GM12878 (cell line): ENCODE measurements around the gene PDK1. TPM values are rescaled to one million over a fixed set of nuclear protein-coding genes. Genes with fewer than 3 reads are reported as not detected.

Source experiments
- ATAC-seq: fragments of 200-7000 bp; cut with Tn5 transposase; 3 replicates; pipeline ENCODE4 v1.9.1; 2020; ENCODE audit warnings: mild to moderate bottlenecking, moderate library complexity
- BruUV-seq: library from RNA; stranded (reverse); fragments of 400-500 nt; replicated peaks from 2 replicates; lab custom pipeline; 2021; lab: Mats Ljungman, UMichigan
- CTCF ChIA-PET: fragments of 300-600 bp; sonication (Branson Sonifier 250); formaldehyde crosslinking; extraction: SDS; loops from one replicate; lab custom pipeline; 2021; ENCODE audit warnings: inconsistent platforms; lab: Yijun Ruan, JAX
- POLR2A ChIA-PET: fragments of 350-600 bp; formaldehyde crosslinking; extraction: SDS; loops from one replicate; lab custom pipeline; 2021; ENCODE audit warnings: inconsistent platforms; lab: Charles Lee
- RAD21 ChIA-PET: fragments of 300-600 bp; sonication (Branson Sonifier 250); formaldehyde crosslinking; loops from one replicate; lab custom pipeline; 2023; ENCODE audit warnings: antibody characterized with exemption; ENCODE audit not compliant: unreplicated experiment; lab: Charles Lee
- SMC1A ChIA-PET: fragments of 300-600 bp; sonication (Branson Sonifier 250); formaldehyde crosslinking; loops from one replicate; lab custom pipeline; 2023; ENCODE audit not compliant: unreplicated experiment, uncharacterized antibody; lab: Charles Lee
- DNase-seq: peaks from one replicate; pipeline ENCODE4 v3.0.0-alpha.2; 2011; ENCODE audit warnings: low read depth, low spot score
- FAIRE-seq: peaks from 3 replicates; lab custom pipeline; 2011; peaks lifted over from hg19 to GRCh38; lab: Jason Lieb, UNC
- H2AFZ ChIP-seq: 2 replicates; pipeline ENCODE4 v1.6.0; 2011; ENCODE audit warnings: low read depth, low read length, control low read depth; ENCODE audit not compliant: control insufficient read depth
- H3K27ac ChIP-seq: 2 replicates; pipeline ENCODE4 v1.5.1; 2011; ENCODE audit warnings: control low read depth; ENCODE audit not compliant: control insufficient read depth, insufficient read depth
- H3K27me3 ChIP-seq, 2 experiments: replicated peaks in 1 of 2; 2 replicates each; pipeline versions ENCODE4 v1.6.0 to v1.6.1; 2011; ENCODE audit warnings: low read length in 1 of 2; ENCODE audit not compliant: control insufficient read depth in 2 of 2, insufficient read depth in 2 of 2
- H3K36me3 ChIP-seq, 2 experiments: 2 replicates each; pipeline ENCODE4 v1.5.1; 2011; ENCODE audit warnings: low read length in 1 of 2; ENCODE audit not compliant: control insufficient read depth in 2 of 2, insufficient read depth in 2 of 2
- H3K4me1 ChIP-seq: 2 replicates; pipeline ENCODE4 v1.6.1; 2011; ENCODE audit warnings: mild to moderate bottlenecking, low read length, moderate library complexity, mixed read lengths; ENCODE audit not compliant: control insufficient read depth, insufficient read depth
- H3K4me2 ChIP-seq: 2 replicates; pipeline ENCODE4 v1.6.0; 2011; ENCODE audit warnings: control low read depth; ENCODE audit not compliant: control insufficient read depth, insufficient read depth
- H3K4me3 ChIP-seq: fragments of 200-600 bp; sonication (generic); 2 replicates; pipeline ENCODE4 v1.5.1; 2016
- H3K79me2 ChIP-seq: 2 replicates; pipeline ENCODE4 v1.6.0; 2011; ENCODE audit warnings: low read length; ENCODE audit not compliant: control insufficient read depth, insufficient read depth
- H3K9ac ChIP-seq: 2 replicates; pipeline ENCODE4 v1.8.0; 2011; ENCODE audit warnings: low read length, control low read depth, mixed read lengths; ENCODE audit not compliant: control insufficient read depth, insufficient read depth
- H3K9me3 ChIP-seq: replicated peaks from 3 replicates; pipeline ENCODE4 v1.5.1; 2011; ENCODE audit warnings: mild to moderate bottlenecking, low read length; ENCODE audit not compliant: control insufficient read depth, insufficient read depth
- H4K20me1 ChIP-seq: 2 replicates; pipeline ENCODE4 v1.6.0; 2011; ENCODE audit not compliant: control insufficient read depth, insufficient read depth
- CREM ChIP-seq: IDR thresholded peaks from 2 replicates; pipeline ENCODE4 v1.6.1; 2014; ENCODE audit warnings: antibody characterized with exemption, low read depth
- IRF3 ChIP-seq: fragments of 450-650 bp; IDR thresholded peaks from 2 replicates; pipeline ENCODE4 v1.6.1; 2014; ENCODE audit warnings: mild to moderate bottlenecking
- MEF2B ChIP-seq: fragments of 450-650 bp; IDR thresholded peaks from 2 replicates; pipeline ENCODE4 v1.6.1; 2018; ENCODE audit warnings: mild to moderate bottlenecking, moderate library complexity; ENCODE audit not compliant: partially characterized antibody, poor library complexity, severe bottlenecking
- NR2F1 ChIP-seq: fragments of 450-650 bp; conservative IDR thresholded peaks from 2 replicates; pipeline ENCODE4 v1.6.1; 2017; ENCODE audit warnings: mild to moderate bottlenecking
- PKNOX1 ChIP-seq: fragments of 450-650 bp; IDR thresholded peaks from 2 replicates; pipeline ENCODE4 v1.6.1; 2016; ENCODE audit warnings: mild to moderate bottlenecking
- RAD51 ChIP-seq: fragments of 450-650 bp; IDR thresholded peaks from 2 replicates; pipeline ENCODE4 v1.6.1; 2016; ENCODE audit warnings: moderate library complexity, mild to moderate bottlenecking, inconsistent platforms
- RELA ChIP-seq: fragments of 450-650 bp; IDR thresholded peaks from 2 replicates; pipeline ENCODE4 v1.8.0; 2014; ENCODE audit warnings: borderline replicate concordance; ENCODE audit not compliant: partially characterized antibody
- RELB ChIP-seq: fragments of 450-650 bp; IDR thresholded peaks from 2 replicates; pipeline ENCODE4 v1.6.1; 2017; ENCODE audit warnings: low read depth, mild to moderate bottlenecking, moderate library complexity
- SKIL ChIP-seq: fragments of 450-650 bp; IDR thresholded peaks from 2 replicates; pipeline ENCODE4 v1.6.1; 2017; ENCODE audit warnings: mild to moderate bottlenecking, low read depth, inconsistent platforms; ENCODE audit not compliant: poor library complexity, severe bottlenecking
- TARDBP ChIP-seq: IDR thresholded peaks from 2 replicates; pipeline ENCODE4 v1.6.1; 2016; ENCODE audit warnings: borderline replicate concordance
- TCF3 ChIP-seq: IDR thresholded peaks from 2 replicates; pipeline ENCODE4 v1.6.1; 2012; ENCODE audit warnings: low read depth, mild to moderate bottlenecking, low read length, borderline replicate concordance; ENCODE audit not compliant: insufficient read depth
- ZNF24 ChIP-seq: fragments of 450-650 bp; IDR thresholded peaks from 2 replicates; pipeline ENCODE4 v1.6.1; 2017; ENCODE audit warnings: antibody characterized with exemption, mild to moderate bottlenecking
- in situ Hi-C: fragments of 300-500 bp; cut with MboI; formaldehyde crosslinking; loops from 9 replicates; pipeline ENCODE4 v1.14.3; 2018; ENCODE audit warnings: mixed read lengths
- intact Hi-C: fragments of 100-400 bp; cut with micrococcal nuclease; formaldehyde crosslinking; loops from one replicate; pipeline ENCODE4 v1.14.2; 2022; ENCODE audit not compliant: unreplicated experiment
- polyA plus RNA-seq, 11 experiments: library from polyadenylated mRNA; depleted of rRNA in 4 of 11; unstranded in 6 of 11; stranded (reverse) in 5 of 11; fragments of >200 nt; fragmentation: Nextera tagmentation in 4 of 11; fragmentation: Illumina TruSeq in 1 of 11; extraction: Ambion mirVana in 4 of 11; extraction: Trizol in 1 of 11; gene quantifications; 1 replicate in 1 of 11; 2 replicates in 10 of 11; pipeline versions ENCODE4 v1.2.1 to v1.2.3, GENCODE V29; 2011 to 2016; ENCODE audit warnings: inconsistent platforms in 2 of 11, missing spikeins in 2 of 11, low read depth in 1 of 11
- total RNA-seq, 4 experiments: library from RNA; depleted of rRNA in 3 of 4; stranded (reverse); fragments of >200 nt in 3 of 4; fragmentation: Illumina TruSeq in 1 of 4; extraction: Trizol in 1 of 4; gene quantifications; 2 replicates each; pipeline versions ENCODE4 v1.2.1 to v1.2.3, GENCODE V29; 2013 to 2021
- TF ChIP-seq, protein P1 (sequence below): fragments of 450-650 bp; IDR thresholded peaks from 2 replicates; pipeline ENCODE4 v1.6.1; 2018; ENCODE audit warnings: borderline replicate concordance, mild to moderate bottlenecking; ENCODE audit not compliant: partially characterized antibody
- TF ChIP-seq, protein P2 (sequence below), 3 experiments: IDR thresholded peaks in 2 of 3; conservative IDR thresholded peaks in 1 of 3; 2 replicates each; pipeline ENCODE4 v1.5.1; 2011; ENCODE audit warnings: low read depth in 3 of 3, low read length in 3 of 3, mild to moderate bottlenecking in 3 of 3, control low read depth in 2 of 3, moderate library complexity in 2 of 3, inconsistent platforms in 1 of 3, mixed read lengths in 1 of 3; ENCODE audit not compliant: control insufficient read depth in 2 of 3, insufficient read depth in 1 of 3; ENCODE audit errors: extremely low read depth in 1 of 3

The PDK1 gene
- total and polyA plus RNA-seq, 10 of the 15 experiments (the other 5 are each of a cell fraction or from before 2014, with no cell fraction given) = 5.3 to 128 (median 17.1) TPM

GRCh38 chr2:172640389-172640788 is 84.5 kb downstream of the PDK1 start:
- Histone ChIP-seq H2AFZ (no peak overlapping the region), H3K4me2 (no peak overlapping the region), H3K36me3 (no peaks in the 10 kb centered on the region), H3K4me3 (no peak overlapping the region), H3K27ac (no peak overlapping the region), H3K27me3 (no peaks in the 10 kb centered on the region), H3K9me3 (no peaks in the 10 kb centered on the region; the same call in 2 of the 3 replicates), H4K20me1 (no peaks in the 10 kb centered on the region), H3K9ac (no peak overlapping the region), H3K4me1 (no peaks in the 10 kb centered on the region), H3K79me2 (no peaks in the 10 kb centered on the region)
- ChIA-PET CTCF (no interaction called here), POLR2A (interaction anchor here (0.6 kb wide), 1 partner anchor 25 kb away, joined by 3 read pairs; no protein-coding TSS in a partner anchor), SMC1A (no interaction called here), RAD21 (no interaction called here)
- BruUV-seq = no TSS peak
- in situ Hi-C loops = no loop called here
- no peak for FAIRE-seq
- no peak for DNase-seq
- intact Hi-C loops = no loop called here
- no peak for ATAC-seq
- TF ChIP-seq RAD51 = no peak
- no peak for TF ChIP-seq MEF2B
- no peak for TF ChIP-seq SKIL
- no peak for TF ChIP-seq PKNOX1
- TF ChIP-seq TCF3 = no peak
- TF ChIP-seq, protein P1, sequence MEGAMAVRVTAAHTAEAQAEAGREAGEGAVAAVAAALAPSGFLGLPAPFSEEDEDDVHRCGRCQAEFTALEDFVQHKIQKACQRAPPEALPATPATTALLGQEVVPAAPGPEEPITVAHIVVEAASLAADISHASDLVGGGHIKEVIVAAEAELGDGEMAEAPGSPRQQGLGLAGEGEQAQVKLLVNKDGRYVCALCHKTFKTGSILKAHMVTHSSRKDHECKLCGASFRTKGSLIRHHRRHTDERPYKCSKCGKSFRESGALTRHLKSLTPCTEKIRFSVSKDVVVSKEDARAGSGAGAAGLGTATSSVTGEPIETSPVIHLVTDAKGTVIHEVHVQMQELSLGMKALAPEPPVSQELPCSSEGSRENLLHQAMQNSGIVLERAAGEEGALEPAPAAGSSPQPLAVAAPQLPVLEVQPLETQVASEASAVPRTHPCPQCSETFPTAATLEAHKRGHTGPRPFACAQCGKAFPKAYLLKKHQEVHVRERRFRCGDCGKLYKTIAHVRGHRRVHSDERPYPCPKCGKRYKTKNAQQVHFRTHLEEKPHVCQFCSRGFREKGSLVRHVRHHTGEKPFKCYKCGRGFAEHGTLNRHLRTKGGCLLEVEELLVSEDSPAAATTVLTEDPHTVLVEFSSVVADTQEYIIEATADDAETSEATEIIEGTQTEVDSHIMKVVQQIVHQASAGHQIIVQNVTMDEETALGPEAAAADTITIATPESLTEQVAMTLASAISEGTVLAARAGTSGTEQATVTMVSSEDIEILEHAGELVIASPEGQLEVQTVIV = no peak
- TF ChIP-seq CREM = no peak
- no peak for TF ChIP-seq NR2F1
- no peak for TF ChIP-seq RELA
- TF ChIP-seq, protein P2, sequence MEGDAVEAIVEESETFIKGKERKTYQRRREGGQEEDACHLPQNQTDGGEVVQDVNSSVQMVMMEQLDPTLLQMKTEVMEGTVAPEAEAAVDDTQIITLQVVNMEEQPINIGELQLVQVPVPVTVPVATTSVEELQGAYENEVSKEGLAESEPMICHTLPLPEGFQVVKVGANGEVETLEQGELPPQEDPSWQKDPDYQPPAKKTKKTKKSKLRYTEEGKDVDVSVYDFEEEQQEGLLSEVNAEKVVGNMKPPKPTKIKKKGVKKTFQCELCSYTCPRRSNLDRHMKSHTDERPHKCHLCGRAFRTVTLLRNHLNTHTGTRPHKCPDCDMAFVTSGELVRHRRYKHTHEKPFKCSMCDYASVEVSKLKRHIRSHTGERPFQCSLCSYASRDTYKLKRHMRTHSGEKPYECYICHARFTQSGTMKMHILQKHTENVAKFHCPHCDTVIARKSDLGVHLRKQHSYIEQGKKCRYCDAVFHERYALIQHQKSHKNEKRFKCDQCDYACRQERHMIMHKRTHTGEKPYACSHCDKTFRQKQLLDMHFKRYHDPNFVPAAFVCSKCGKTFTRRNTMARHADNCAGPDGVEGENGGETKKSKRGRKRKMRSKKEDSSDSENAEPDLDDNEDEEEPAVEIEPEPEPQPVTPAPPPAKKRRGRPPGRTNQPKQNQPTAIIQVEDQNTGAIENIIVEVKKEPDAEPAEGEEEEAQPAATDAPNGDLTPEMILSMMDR (IDR thresholded peaks at IDR 0.05 in 2 of 3, conservative IDR thresholded peaks at IDR 0.05 in 1 of 3; ENCODE audit: control insufficient read depth in 2 of 3, extremely low read depth in 1 of 3, insufficient read depth in 1 of 3, low read depth in 3 of 3, low read length in 3 of 3) = no peak
- TF ChIP-seq IRF3 = no peak
- TF ChIP-seq TARDBP = no peak
- TF ChIP-seq ZNF24 = no peak
- TF ChIP-seq RELB = no peak
